H1 (cell line): ENCODE data around the gene GSTO2. TPM values are rescaled to one million over a fixed set of nuclear protein-coding genes. Genes with fewer than 3 reads are reported as not detected.

Experiments used
- JUN ChIP-seq: IDR thresholded peaks from 2 replicates; pipeline ENCODE4 v1.6.1; 2011; ENCODE audit warnings: low read depth, mild to moderate bottlenecking, improper control_type of control experiment, low read length
- KDM1A ChIP-seq: fragments of 200-600, 300-600 bp; sonication (generic); IDR thresholded peaks from 2 replicates; pipeline ENCODE4 v1.7.1; 2016; ENCODE audit warnings: mild to moderate bottlenecking, low read length, borderline replicate concordance
- TEAD4 ChIP-seq: IDR thresholded peaks from 2 replicates; pipeline ENCODE4 v1.6.1; 2012; ENCODE audit warnings: low read depth, low read length, inconsistent platforms, mixed read lengths
- polyA plus RNA-seq, 7 experiments: library from polyadenylated mRNA; depleted of rRNA in 3 of 7; stranded (reverse) in 5 of 7; unstranded in 2 of 7; fragments of >200 nt in 5 of 7; fragments of 200-250 nt in 2 of 7; gene quantifications; 1 replicate in 5 of 7; 2 replicates in 1 of 7; 4 replicates in 1 of 7; pipeline versions ENCODE4 v1.2.1 to v1.2.3, GENCODE V29; 2011 to 2013; ENCODE audit warnings: missing spikeins in 2 of 7, mixed read lengths in 2 of 7
- total RNA-seq: library from RNA; stranded (reverse); fragmentation: NEBNext Ultra II Directional; extraction: Animal tissue kit (Norgen Biotek cat#: 25700); gene quantifications from 2 replicates; pipeline ENCODE4 v1.2.1, GENCODE V29; 2021

The GSTO2 gene
- total and polyA plus RNA-seq, 2 of the 8 experiments (the other 6 are each of a cell fraction or from before 2014, with no cell fraction given), result 13.1 to 41.7 TPM

DNA sequence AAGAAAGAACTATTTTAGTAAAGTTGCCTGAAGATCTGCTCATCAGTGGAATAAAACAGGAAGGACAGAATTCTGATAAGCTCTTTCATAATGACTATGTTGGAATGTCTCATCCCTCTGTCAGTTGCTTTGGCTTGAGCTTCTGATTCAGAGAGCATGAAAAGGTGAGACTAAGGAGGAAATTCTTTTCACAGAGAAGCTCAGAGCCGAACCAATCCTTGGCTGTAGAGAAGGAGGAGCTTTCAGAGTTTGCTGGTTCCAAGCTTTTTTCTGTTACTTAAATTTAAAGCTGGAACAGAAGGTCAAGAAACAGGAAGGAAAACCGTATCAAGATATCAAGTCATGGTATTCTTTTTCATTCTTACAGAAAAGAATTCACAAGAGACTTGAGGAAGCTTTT lies 24.0 kb downstream of the GSTO2 start (continued):
- TF ChIP-seq KDM1A (no peak), TEAD4 (no peak), JUN (no peak)
